Astrocyte (in vitro differentiated cells and primary cell): ENCODE data around the gene GATC. TPM values are rescaled to one million over a fixed set of nuclear protein-coding genes. Genes with fewer than 3 reads are reported as not detected.

ENCODE experiments used
- DNase-seq: peaks from one replicate; pipeline ENCODE4 v3.0.0-alpha.2; 2010; ENCODE audit warnings: low read depth
- FAIRE-seq: peaks from 2 replicates; lab custom pipeline; 2011; peaks lifted over from hg19 to GRCh38; lab: Jason Lieb, UNC
- H2AFZ ChIP-seq: 2 replicates; pipeline ENCODE4 v1.6.0; 2012; ENCODE audit warnings: low read depth, low read length, inconsistent platforms
- H3K27ac ChIP-seq: 2 replicates; pipeline ENCODE4 v1.5.1; 2011; ENCODE audit warnings: low read depth, low read length, inconsistent platforms
- H3K27me3 ChIP-seq: 2 replicates; pipeline ENCODE4 v1.6.0; 2011; ENCODE audit warnings: low read length, inconsistent platforms; ENCODE audit not compliant: insufficient read depth
- H3K36me3 ChIP-seq: 2 replicates; pipeline ENCODE4 v1.5.1; 2011; ENCODE audit warnings: low read length, inconsistent platforms; ENCODE audit not compliant: insufficient read depth
- H3K4me1 ChIP-seq: 2 replicates; pipeline ENCODE4 v1.5.1; 2011; ENCODE audit warnings: low read length, inconsistent platforms; ENCODE audit not compliant: insufficient read depth
- H3K4me2 ChIP-seq: 2 replicates; pipeline ENCODE4 v1.6.0; 2012; ENCODE audit warnings: low read length, inconsistent platforms
- H3K4me3 ChIP-seq: 2 replicates; pipeline ENCODE4 v1.5.1; 2011; ENCODE audit warnings: low read depth, mild to moderate bottlenecking, low read length, inconsistent platforms; ENCODE audit not compliant: insufficient read depth
- H3K79me2 ChIP-seq: 2 replicates; pipeline ENCODE4 v1.6.0; 2012; ENCODE audit warnings: mild to moderate bottlenecking, low read length, inconsistent platforms; ENCODE audit not compliant: insufficient read depth
- H3K9ac ChIP-seq: 2 replicates; pipeline ENCODE4 v1.6.0; 2012; ENCODE audit warnings: mild to moderate bottlenecking, low read length, inconsistent platforms
- H3K9me3 ChIP-seq: 2 replicates; pipeline ENCODE4 v1.5.1; 2012; ENCODE audit warnings: low read depth, mild to moderate bottlenecking, low read length, inconsistent platforms; ENCODE audit not compliant: insufficient read depth
- H4K20me1 ChIP-seq: 2 replicates; pipeline ENCODE4 v1.6.0; 2012; ENCODE audit warnings: low read length, inconsistent platforms; ENCODE audit not compliant: insufficient read depth
- H3K27ac Mint-ChIP-seq: one replicate; pipeline ENCODE4 v1.8.0; 2021; ENCODE audit warnings: mild to moderate bottlenecking, mixed read lengths; ENCODE audit not compliant: unreplicated experiment
- H3K27me3 Mint-ChIP-seq: one replicate; pipeline ENCODE4 v1.8.0; 2021; ENCODE audit warnings: low read depth, mixed read lengths; ENCODE audit not compliant: unreplicated experiment
- H3K36me3 Mint-ChIP-seq: one replicate; pipeline ENCODE4 v1.8.0; 2021; ENCODE audit warnings: low read depth, mixed read lengths; ENCODE audit not compliant: unreplicated experiment
- H3K4me1 Mint-ChIP-seq: one replicate; pipeline ENCODE4 v1.8.0; 2021; ENCODE audit warnings: low read depth, mixed read lengths; ENCODE audit not compliant: unreplicated experiment
- H3K4me3 Mint-ChIP-seq: one replicate; pipeline ENCODE4 v1.8.0; 2021; ENCODE audit warnings: mild to moderate bottlenecking, moderate library complexity, mixed read lengths; ENCODE audit not compliant: unreplicated experiment
- H3K9me3 Mint-ChIP-seq: one replicate; pipeline ENCODE4 v1.8.0; 2021; ENCODE audit warnings: mild to moderate bottlenecking, mixed read lengths; ENCODE audit not compliant: unreplicated experiment
- CTCF ChIP-seq: IDR thresholded peaks from 2 replicates; pipeline ENCODE4 v1.5.1; 2011; ENCODE audit warnings: low read depth, mild to moderate bottlenecking, inconsistent platforms, low read length, moderate library complexity; ENCODE audit not compliant: insufficient read depth
- EZH2 ChIP-seq: IDR thresholded peaks from 2 replicates; pipeline ENCODE4 v1.6.1; 2012; ENCODE audit warnings: mild to moderate bottlenecking, low read length, inconsistent platforms; ENCODE audit not compliant: insufficient read depth
- total RNA-seq: library from RNA; stranded (reverse); gene quantifications from 2 replicates; pipeline ENCODE4 v1.2.1, GENCODE V29; 2021

The GATC gene
- total RNA-seq, 1 donor from 2014 or later, result 28.8 TPM

DNA sequence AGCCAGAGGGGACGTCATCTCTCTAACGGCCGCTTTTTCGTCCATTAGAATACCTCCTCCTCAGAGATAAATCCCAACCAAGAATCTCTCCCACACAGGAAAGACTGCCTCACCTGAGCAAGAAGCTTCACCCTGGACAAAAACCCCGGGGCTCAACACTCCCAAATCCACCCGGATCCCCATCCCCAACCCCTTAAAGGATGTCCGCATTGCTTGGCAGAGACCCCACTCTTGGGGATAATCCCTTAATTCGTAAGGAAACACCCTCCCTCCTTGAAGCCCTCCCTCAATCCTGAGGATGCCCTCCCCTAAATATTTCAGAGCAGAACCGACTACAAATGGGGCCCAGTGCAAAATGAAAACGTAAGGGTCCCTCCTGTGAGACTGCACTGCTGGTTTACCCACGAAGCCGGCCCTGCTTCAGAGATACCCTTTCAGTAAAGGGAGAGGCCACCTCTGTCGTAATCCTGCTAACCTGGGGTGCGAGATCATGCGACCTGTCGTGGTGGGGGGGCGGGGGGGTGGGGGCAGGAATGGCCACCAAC lies 49.0 kb downstream of the GATC start:
- no peak for DNase-seq
- peaks cover 16% of the 10 kb centered on the region for H3K4me1 Mint-ChIP-seq
- peak overlapping the region; percentile 12 for H3K27ac ChIP-seq

DNA sequence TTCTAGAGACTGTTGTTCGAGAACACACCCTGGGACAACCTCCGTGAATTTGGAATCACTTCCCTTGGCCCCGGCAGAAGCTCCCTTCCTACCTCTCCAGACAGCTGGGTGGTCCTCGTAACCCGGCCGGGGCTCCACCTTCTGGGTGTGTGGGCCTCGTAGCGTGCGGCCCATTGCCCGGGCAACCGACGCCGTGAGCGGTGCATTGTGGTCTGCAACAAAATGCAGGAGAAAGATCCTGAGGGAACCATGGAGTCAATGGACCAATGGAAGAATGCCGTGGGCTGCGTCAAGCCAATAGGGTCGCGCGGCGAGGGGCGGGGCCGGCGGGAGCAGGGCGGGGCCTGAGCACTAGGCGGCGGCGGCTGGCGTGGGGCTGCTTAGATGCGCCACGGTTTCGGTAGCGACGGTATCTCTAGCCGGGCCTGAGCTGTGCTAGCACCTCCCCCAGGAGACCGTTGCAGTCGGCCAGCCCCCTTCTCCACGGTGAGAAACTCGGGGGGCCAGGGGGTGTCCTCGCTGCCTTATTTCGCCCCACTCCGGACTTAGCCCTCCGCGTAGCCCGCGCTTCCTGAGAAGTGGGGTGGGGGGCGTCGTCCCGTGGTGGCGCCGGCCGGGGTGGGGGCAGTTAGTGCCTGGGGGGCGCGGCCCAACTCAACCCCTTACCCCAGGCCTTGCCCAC lies 49.6 kb downstream of the GATC start, which contains the start of gene DYNLL1:
Gene DYNLL1 (plus strand): TSS at position 383 of the 682 bp plus-strand sequence. CDS start 309 bp downstream, outside the sequence.
- Mint-ChIP-seq H3K4me1 (peaks cover 16% of the 10 kb centered on the region), H3K27ac (peak within 1 kb of the TSS; percentile 69), H3K36me3 (peaks cover 16% of the 10 kb centered on the region), H3K9me3 (no peaks in the 10 kb centered on the region), H3K4me3 (peak within 1 kb of the TSS; percentile 98), H3K27me3 (no peaks in the 10 kb centered on the region)
- Histone ChIP-seq H4K20me1 (peaks cover 33% of the 10 kb centered on the region), H3K4me1 (peaks cover 21% of the 10 kb centered on the region), H3K4me2 (peak within 1 kb of the TSS; percentile 97), H3K9me3 (no peaks in the 10 kb centered on the region), H3K36me3 (peaks cover 6% of the 10 kb centered on the region), H3K4me3 (peak within 1 kb of the TSS; percentile 99), H2AFZ (peak within 1 kb of the TSS; percentile 65), H3K9ac (peak within 1 kb of the TSS; percentile 88), H3K27me3 (no peaks in the 10 kb centered on the region), H3K27ac (peak within 1 kb of the TSS; percentile 65), H3K79me2 (peaks cover 38% of the 10 kb centered on the region)
- FAIRE-seq, result no peak
- peak; percentile 77 for DNase-seq
- TF ChIP-seq CTCF (no peak), EZH2 (no peak)

More for the DNA sequence above, 49.0 kb downstream of the GATC start:
- Histone ChIP-seq H2AFZ (peak overlapping the region; percentile 65), H4K20me1 (peaks cover 33% of the 10 kb centered on the region), H3K9ac (peak overlapping the region; percentile 78), H3K4me2 (peak overlapping the region; percentile 97), H3K4me3 (peak overlapping the region; percentile 64), H3K36me3 (peaks cover 6% of the 10 kb centered on the region), H3K27me3 (no peaks in the 10 kb centered on the region), H3K79me2 (peaks cover 38% of the 10 kb centered on the region), H3K4me1 (peaks cover 21% of the 10 kb centered on the region), H3K9me3 (no peaks in the 10 kb centered on the region)
- H3K27me3 Mint-ChIP-seq, result no peaks in the 10 kb centered on the region
- FAIRE-seq, result no peak
- H3K27ac Mint-ChIP-seq, result peak overlapping the region; percentile 69
- H3K36me3 Mint-ChIP-seq, result peaks cover 14% of the 10 kb centered on the region
- H3K4me3 Mint-ChIP-seq, result peak overlapping the region; percentile 98
- TF ChIP-seq CTCF, result no peak
- TF ChIP-seq EZH2, result no peak
- H3K9me3 Mint-ChIP-seq, result no peaks in the 10 kb centered on the region
